Natural killer cell treated with Interleukin-12 subunit alpha and Interleukin-12 subunit beta and Interleukin-15 and Interleukin-18, amount 100 ng/mL, for 72 hours (primary cell): Measurements from ENCODE around the gene RNF146. TPM values are rescaled to one million over a fixed set of nuclear protein-coding genes. Genes with fewer than 3 reads are reported as not detected.

Source experiments
- total RNA-seq, 2 donors: library from RNA; stranded (reverse); gene quantifications; one replicate each; pipeline ENCODE4 v1.2.3, GENCODE V29; 2022

Gene RNF146
- total RNA-seq, 2 donors from 2014 or later, result 21.6 to 29.4 TPM

Other genes starting within 250 kb of the RNF146 start
- gene RSPO3, start 148.2 kb upstream of the RNF146 start, total RNA-seq, result not detected
- 10 to 100 TPM; 52.2 to 60.6 TPM for gene ECHDC1, start 76.7 kb downstream of the RNF146 start, total RNA-seq
- 1 to 10 TPM in 1 of 2 donors, under 1 TPM in 1; 0.67 to 2.4 TPM for gene KIAA0408, start 192.5 kb downstream of the RNF146 start, total RNA-seq